Muscle of leg (tissue), 11 donors: ENCODE measurements around the gene SREBF1. TPM values are rescaled to one million over a fixed set of nuclear protein-coding genes. Genes with fewer than 3 reads are reported as not detected.

Experiments used
- DNase-seq: peaks from one replicate; pipeline ENCODE4 v3.0.0; 2013
- H3K27ac ChIP-seq: one replicate; pipeline ENCODE4 v1.5.1; 2013; ENCODE audit warnings: mild to moderate bottlenecking, low read length, control low read depth
- H3K27me3 ChIP-seq: one replicate; pipeline ENCODE4 v1.6.1; 2013; ENCODE audit warnings: low read length; ENCODE audit not compliant: control insufficient read depth, insufficient read depth
- H3K36me3 ChIP-seq: one replicate; pipeline ENCODE4 v1.6.1; 2013; ENCODE audit warnings: low read length; ENCODE audit not compliant: control insufficient read depth, insufficient read depth
- H3K4me1 ChIP-seq: one replicate; pipeline ENCODE4 v1.6.1; 2013; ENCODE audit warnings: low read length; ENCODE audit not compliant: control insufficient read depth, insufficient read depth
- H3K4me3 ChIP-seq: one replicate; pipeline ENCODE4 v1.5.1; 2013; ENCODE audit warnings: low read length, control low read depth
- H3K9me3 ChIP-seq: replicated peaks from 2 replicates; pipeline ENCODE4 v1.6.1; 2013; ENCODE audit warnings: low read depth, low read length; ENCODE audit not compliant: control insufficient read depth
- WGBS: methylation state at CpG from one replicate; pipeline ENCODE4 v1.1.5; 2013; ENCODE audit warnings: missing lambda C conversion rate; ENCODE audit not compliant: insufficient coverage; 5-methylcytosine and 5-hydroxymethylcytosine counted together
- polyA plus RNA-seq, 8 donors: library from polyadenylated mRNA; unstranded; fragments of 120-200 nt; gene quantifications; one replicate each; pipeline versions ENCODE4 v1.2.1 to v1.2.3, GENCODE V29; 2013; ENCODE audit warnings: inconsistent platforms in 1 of 8, low replicate concordance in 1 of 8; ENCODE audit not compliant: insufficient read length in 8 of 8, insufficient read depth in 1 of 8
- total RNA-seq: library from RNA; stranded (reverse); fragments of 120-200 nt; gene quantifications from one replicate; pipeline ENCODE4 v1.2.4, GENCODE V29; 2013

The SREBF1 gene
- total and polyA plus RNA-seq, 9 donors, result 16.1 to 48.7 (median 33.4) TPM

GRCh38 chr17:17833658-17834357 lies 3.0 kb downstream of the SREBF1 start:
- DNase-seq, result no peak
- H3K27ac ChIP-seq, result no peak overlapping the region
- H3K27me3 ChIP-seq, result no peaks in the 10 kb centered on the region
- no peaks in the 10 kb centered on the region for H3K9me3 ChIP-seq
- no peak overlapping the region for H3K4me3 ChIP-seq
- peaks cover 51% of the 10 kb centered on the region for H3K4me1 ChIP-seq
- WGBS, result 90% methylated on average over 2 of the region's 8 CpGs
- peaks cover 11% of the 10 kb centered on the region for H3K36me3 ChIP-seq

GRCh38 chr17:17832032-17832363 lies 4.8 kb downstream of the SREBF1 start:
- Histone ChIP-seq H3K4me1 (peaks cover 36% of the 10 kb centered on the region), H3K27ac (no peak overlapping the region), H3K36me3 (peaks cover 14% of the 10 kb centered on the region), H3K27me3 (no peaks in the 10 kb centered on the region), H3K9me3 (no peaks in the 10 kb centered on the region), H3K4me3 (no peak overlapping the region)
- DNase-seq, result no peak
- WGBS, result 70% methylated on average over 1 of the region's 2 CpGs

GRCh38 chr17:17831208-17832031 lies 5.4 kb downstream of the SREBF1 start:
- H3K27ac ChIP-seq, result no peak overlapping the region
- H3K36me3 ChIP-seq, result peaks cover 17% of the 10 kb centered on the region
- H3K9me3 ChIP-seq, result no peaks in the 10 kb centered on the region
- peaks cover 39% of the 10 kb centered on the region for H3K4me1 ChIP-seq
- WGBS, result 50% methylated on average over 11 of the region's 12 CpGs
- no peak overlapping the region for H3K4me3 ChIP-seq
- peak; percentile 37 for DNase-seq
- no peaks in the 10 kb centered on the region for H3K27me3 ChIP-seq

- H3K4me1 ChIP-seq, result peaks cover 42% of the 10 kb centered on the region
- 52% methylated on average over 6 of the region's 6 CpGs for WGBS
- no peak overlapping the region for H3K4me3 ChIP-seq
- peaks cover 17% of the 10 kb centered on the region for H3K36me3 ChIP-seq
- no peaks in the 10 kb centered on the region for H3K9me3 ChIP-seq
- H3K27ac ChIP-seq, result no peak overlapping the region
- no peaks in the 10 kb centered on the region for H3K27me3 ChIP-seq
- DNase-seq, result no peak
Measured at GRCh38 chr17:17830740-17831207, 6.0 kb downstream of the SREBF1 start.

- no peak overlapping the region for H3K27ac ChIP-seq
- 92% methylated on average over 2 of the region's 2 CpGs for WGBS
- H3K9me3 ChIP-seq, result no peaks in the 10 kb centered on the region
- DNase-seq, result no peak
- peaks cover 42% of the 10 kb centered on the region for H3K4me1 ChIP-seq
- H3K4me3 ChIP-seq, result no peak overlapping the region
- H3K36me3 ChIP-seq, result peaks cover 17% of the 10 kb centered on the region
- H3K27me3 ChIP-seq, result no peaks in the 10 kb centered on the region
Measured at GRCh38 chr17:17830269-17830567, 6.6 kb downstream of the SREBF1 start.

GRCh38 chr17:17827826-17828621 lies 8.8 kb downstream of the SREBF1 start:
- DNase-seq, result no peak
- Histone ChIP-seq H3K27ac (no peak overlapping the region), H3K27me3 (no peaks in the 10 kb centered on the region), H3K4me3 (no peak overlapping the region), H3K9me3 (no peaks in the 10 kb centered on the region), H3K4me1 (peaks cover 54% of the 10 kb centered on the region), H3K36me3 (peaks cover 17% of the 10 kb centered on the region)
- WGBS, result 54% methylated on average over 11 of the region's 13 CpGs

GRCh38 chr17:17826942-17827785 lies 9.6 kb downstream of the SREBF1 start:
- no peak overlapping the region for H3K27ac ChIP-seq
- H3K4me1 ChIP-seq, result peaks cover 62% of the 10 kb centered on the region
- H3K36me3 ChIP-seq, result peaks cover 17% of the 10 kb centered on the region
- H3K27me3 ChIP-seq, result no peaks in the 10 kb centered on the region
- 86% methylated on average over 15 of the region's 16 CpGs for WGBS
- DNase-seq, result no peak
- H3K4me3 ChIP-seq, result no peak overlapping the region
- H3K9me3 ChIP-seq, result no peaks in the 10 kb centered on the region

GRCh38 chr17:17826342-17826713 lies 10.5 kb downstream of the SREBF1 start:
- Histone ChIP-seq H3K27me3 (no peaks in the 10 kb centered on the region), H3K36me3 (peaks cover 14% of the 10 kb centered on the region), H3K27ac (no peak overlapping the region), H3K4me1 (peaks cover 65% of the 10 kb centered on the region), H3K4me3 (no peak overlapping the region), H3K9me3 (no peaks in the 10 kb centered on the region)
- no CpG with 5 or more reads among the region's 2 CpGs for WGBS
- no peak for DNase-seq

- Histone ChIP-seq H3K36me3 (peaks cover 15% of the 10 kb centered on the region), H3K9me3 (no peaks in the 10 kb centered on the region), H3K4me1 (peaks cover 60% of the 10 kb centered on the region), H3K4me3 (no peak overlapping the region), H3K27me3 (no peaks in the 10 kb centered on the region), H3K27ac (peak overlapping the region; percentile 91)
- DNase-seq, result peak; percentile 49
- WGBS, result 46% methylated on average over 7 of the region's 14 CpGs
Measured at GRCh38 chr17:17824783-17825614, 11.8 kb downstream of the SREBF1 start.
